GM18873 (cell line): ENCODE results near the gene AKTIP.
"Not testable (repeated sequence)": the region's sequence is repeated elsewhere in the genome, so short reads cannot be mapped to it uniquely, and the experiment has no call there.

Experiments
- ATAC-seq: cut with Tn5 transposase; IDR thresholded peaks from one replicate; pipeline ENCODE4 v1.9.1; 2021; ENCODE audit warnings: mild to moderate bottlenecking, moderate library complexity, moderate number of reproducible peaks; ENCODE audit not compliant: unreplicated experiment, low FRiP score

AKTIP gene

DNA sequence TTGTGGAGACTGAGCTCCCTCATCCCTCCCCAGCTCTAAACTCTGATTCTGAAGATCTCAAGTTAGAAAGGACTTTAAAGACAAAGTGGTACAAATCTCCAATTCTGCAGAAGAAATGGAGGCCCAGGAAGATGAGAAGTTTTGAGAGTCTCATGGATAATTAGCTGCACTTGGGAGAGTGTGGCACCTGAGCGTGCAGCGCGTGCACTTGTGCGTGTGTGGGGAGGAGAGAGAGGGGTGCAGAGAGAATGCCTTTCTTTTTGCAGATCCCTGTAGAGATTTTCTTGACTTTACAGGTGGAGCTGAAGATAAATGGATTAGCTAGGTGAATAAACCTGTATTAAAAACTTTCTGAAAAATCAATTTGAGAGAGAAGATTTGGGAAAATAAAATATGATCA lies 14.8 kb upstream of the AKTIP start:
- no peak for ATAC-seq

DNA sequence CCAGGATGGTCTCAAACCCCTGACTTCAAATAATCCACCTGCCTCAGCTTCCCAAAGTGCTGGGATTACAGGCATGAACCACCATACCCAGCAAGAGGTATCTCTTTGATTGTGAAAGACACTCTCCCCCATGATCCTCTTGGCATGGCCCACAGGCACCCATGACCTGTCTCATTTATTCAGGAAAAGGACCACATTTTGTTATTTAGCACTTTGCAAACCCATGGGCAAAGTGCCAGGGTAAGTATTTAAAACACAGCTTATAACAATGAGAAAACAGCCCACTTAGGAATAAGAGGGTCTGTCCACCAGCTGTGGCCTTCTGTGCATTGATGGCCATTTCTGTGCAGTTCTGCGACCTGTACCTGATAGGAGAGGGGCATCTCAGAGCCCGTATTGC lies 12.8 kb upstream of the AKTIP start:
- no peak for ATAC-seq

DNA sequence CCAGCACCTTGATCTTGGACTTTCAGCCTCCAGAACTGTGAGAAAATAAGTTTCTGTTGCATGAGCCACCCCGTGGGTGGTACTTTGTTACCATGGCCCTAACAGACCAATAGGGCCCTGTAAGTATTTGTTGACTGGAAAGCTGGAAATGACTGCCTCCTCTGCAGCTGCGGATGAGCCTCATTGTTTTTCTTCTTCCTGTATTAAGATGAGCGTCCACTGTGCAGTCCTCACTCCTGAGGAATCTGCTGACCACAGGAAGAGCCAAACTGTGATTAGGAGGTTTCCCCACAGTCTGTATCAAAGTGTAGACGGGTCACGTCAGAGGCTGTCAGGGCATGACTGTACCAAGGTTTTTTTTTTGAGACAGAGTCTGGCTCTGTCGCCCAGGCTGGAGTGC lies 12.2 kb upstream of the AKTIP start:
- ATAC-seq = no peak

DNA sequence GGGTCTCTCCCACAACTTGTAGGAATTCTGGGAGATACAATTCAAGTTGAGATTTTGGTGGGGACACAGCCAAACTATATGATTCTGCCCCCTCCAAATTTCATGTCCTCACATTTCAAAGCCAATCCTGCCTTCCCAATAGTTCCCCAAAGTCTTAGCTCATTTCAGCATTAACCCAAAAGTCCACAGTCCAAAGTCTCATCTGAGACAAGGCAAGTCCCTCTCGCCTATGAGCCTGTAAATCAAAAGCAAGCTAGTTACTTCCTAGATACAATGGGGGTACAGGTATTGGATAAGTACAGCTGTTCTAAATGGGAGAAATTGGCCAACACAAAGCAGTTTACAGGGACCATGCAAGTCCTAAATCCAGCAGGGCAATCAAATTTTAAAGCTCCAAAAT lies 9.8 kb upstream of the AKTIP start:
- ATAC-seq = not testable (repeated sequence)

DNA sequence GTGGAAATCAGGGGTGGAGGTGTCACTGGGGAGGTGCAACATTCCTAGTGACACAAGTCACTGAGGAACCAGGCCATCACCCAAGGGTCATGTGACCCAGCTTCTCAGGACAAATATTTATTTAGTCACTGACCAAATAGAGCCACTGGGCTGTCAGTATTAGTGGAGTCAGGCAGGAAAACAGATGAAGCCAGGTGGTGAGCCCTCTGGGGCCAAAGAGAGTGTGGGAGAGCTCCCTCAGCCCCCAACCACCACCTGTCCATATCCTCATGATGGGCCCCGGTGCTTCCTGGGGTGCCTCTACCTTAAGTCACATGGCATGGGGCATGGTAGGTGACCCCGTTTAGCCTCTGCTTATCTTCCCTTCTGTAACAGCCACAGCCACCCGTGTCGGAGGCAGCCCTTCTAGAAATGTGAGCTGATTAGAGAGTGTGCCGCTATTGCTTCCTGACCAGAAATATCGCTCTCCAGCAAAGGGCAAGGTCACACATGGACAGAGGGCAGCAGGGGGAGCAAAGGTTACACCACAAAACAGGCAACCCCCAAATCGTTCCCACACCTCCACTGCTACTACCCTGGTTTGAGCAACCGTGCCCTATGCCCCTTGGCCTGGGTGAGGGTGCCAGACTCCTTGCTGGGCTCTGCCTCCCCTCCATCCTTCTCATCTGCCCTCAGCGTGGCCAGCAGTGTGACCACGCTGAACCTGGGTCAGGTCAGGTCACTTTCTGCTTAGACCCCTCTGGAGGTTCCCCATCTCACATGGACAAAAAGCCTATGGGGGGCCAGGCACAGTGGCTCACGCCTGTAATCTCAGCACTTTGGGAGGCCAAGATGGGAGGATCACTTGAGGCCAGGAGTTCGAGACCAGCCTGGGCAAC lies 8.6 kb upstream of the AKTIP start:
- no peak for ATAC-seq

DNA sequence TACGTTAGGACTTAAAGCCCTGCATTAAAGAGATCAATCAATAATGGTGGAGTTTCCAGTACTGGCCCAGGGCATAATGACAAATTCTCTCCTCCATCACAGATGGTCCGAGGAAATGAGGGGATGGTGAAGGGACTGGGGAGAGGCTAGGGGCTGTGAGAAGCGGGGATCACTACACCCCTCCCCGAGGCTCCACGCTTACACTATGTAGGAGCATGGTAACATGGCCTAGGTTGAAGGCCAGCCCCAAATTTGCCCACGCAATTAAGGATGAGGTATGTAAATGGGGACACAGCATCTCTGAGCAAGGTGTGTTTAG lies 8.0 kb upstream of the AKTIP start:
- no peak for ATAC-seq

DNA sequence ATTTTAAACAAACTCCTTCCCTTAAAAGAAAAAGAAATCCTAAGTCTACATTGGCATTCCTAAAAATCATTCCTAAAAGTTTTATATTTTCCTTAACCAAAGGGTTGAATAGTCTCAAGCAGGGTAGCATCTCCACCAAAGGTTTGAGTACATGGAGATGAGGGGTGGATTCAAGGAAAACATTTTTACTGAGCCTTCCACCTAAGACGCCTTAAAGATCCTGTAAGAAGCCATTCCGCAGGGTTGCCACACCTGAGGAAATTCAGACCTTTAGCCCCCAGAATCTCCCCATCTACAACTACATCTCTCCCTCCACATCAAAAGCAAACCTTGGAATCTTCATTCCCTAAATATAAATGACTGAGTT lies 7.7 kb upstream of the AKTIP start:
- ATAC-seq = no peak

DNA sequence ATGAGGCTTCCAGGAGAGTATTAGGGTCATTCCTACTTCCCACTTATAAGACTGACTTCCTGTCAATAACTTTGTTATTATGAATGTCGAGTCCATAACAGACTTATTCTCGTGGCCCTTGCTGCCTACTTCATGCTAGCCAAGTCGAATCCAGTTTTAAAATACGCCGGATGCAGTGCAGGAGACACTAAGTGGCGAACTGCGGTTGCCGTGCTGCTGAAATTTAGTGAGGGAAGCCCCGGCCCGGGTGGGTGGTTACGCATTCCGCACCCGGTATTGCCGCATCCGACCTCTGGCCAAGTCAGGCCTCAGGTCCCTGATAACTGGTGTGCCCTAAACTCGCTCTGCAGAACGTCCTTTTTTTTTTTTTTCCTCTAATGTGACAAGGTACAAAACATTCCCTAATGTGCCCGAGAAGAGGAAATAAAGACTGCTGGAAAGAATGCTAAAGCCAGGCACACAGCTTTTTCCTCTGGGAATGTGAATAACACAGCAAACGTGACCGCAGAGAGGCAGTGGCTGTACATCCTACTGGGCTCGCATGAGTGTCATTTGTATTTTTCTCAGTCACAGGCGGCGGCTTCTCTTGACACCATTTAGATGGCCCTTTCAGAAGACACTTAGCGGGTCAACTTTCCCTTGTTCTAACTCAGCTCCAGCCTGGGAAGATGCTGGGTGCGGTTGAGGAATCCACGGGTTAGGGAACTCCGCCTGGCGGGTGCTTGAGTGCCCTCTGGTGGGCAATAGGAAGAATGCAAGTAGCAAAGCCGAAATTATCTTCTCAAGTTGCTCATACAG lies 7.1 kb upstream of the AKTIP start:
- ATAC-seq = no peak

DNA sequence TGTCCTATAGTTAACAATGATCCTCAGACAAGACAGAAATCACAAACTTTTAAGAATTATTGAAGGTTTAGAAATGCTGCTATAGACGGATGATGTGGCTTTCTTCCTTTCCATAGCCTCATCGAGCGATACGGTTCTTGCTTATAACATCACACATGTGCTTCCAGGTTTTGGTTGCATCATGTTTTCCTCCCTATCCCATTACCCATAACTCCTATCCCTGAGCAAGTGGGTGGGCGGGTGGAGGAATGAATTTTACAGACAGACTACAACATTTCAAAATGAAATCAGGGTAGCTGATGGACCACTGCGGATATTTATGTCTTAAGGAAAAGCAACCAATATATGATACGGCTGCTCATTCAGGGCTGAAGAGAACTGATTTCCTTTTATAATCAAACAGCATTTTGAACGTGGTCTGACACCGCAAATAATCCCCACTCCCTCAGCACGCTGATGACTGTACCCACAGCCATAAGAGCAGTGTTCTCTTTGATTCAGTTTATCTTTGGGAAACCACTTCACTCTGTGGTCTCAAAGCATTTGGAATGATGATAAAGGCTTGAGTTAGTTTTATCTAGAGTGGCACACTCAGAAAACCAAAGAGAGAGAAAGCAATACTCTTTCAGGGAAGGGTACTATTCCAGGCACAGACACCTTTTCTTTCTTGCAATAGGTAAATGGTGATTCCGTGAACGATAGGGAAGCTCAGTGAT lies 4.6 kb upstream of the AKTIP start:
- ATAC-seq = no peak

DNA sequence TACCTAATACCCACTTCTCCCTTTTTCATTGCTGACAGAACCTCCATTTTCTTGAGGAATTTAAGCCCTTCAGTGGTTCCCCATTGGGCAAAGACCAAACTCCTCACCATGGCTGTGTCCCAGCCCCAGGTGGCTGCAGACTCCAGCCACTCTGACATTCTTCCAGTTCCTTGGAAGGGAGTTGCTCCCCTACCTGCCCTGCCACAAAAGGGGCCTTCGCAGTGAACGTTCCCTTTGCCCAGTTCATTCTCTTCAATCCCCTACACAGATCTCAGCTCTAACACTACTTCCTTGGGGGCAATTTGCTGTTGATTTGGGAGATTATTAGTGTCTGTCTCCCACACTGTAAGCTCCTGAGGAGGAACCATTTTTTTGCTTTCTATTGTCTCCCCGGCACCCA lies 3.2 kb upstream of the AKTIP start:
- ATAC-seq = no peak

DNA sequence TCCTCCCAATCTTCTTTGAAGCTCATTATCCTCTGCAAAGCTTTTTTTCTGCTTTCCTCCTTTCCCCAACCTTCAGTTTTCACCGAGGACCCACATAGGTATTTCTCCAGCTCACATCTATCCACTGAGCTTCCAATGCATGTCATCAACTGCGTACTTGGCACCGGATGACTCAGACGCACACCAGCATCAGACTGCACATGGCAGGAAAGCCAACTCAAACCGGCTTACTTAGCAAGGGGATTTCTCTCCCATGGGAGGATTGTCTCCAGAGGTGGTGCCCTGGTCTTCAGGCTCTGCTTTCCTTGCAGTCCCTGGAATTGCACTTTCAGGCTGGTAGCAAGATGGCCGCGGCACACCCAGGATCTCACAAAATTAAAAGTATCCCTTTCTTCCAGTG lies 1.7 kb upstream of the AKTIP start:
- ATAC-seq = no peak

DNA sequence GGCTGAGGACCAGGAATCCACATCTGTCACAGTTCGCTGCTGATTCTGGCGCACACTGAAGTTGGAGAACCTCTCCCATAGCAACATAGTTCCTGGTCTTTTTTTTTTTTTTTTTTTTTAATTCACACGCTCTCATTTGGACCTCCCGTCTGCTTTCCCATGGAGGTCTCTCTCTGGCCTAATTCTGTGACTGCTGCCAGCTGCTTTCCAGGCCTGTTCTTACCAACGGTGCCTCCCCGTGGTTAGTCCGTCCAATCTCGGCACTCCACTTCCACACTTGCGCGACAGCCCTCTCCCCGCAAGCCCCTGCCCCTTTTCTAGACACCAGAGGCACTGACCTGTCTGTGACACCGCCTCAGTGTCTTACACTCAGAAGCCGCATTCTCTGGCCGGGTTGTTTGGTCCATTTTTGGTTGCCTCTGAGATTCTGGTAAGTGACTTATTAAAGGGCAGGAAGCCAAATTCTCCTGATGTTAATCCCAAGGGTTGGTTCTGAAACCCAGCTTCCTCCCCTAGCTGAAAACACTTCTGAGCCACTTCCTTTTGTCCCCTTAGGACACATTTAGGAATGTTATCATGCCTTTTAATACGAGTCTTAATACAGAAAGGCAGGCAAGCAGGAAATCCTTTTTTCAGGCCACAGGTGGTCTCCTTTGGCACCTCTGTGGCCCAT lies 1.1 kb upstream of the AKTIP start:
- no peak for ATAC-seq

DNA sequence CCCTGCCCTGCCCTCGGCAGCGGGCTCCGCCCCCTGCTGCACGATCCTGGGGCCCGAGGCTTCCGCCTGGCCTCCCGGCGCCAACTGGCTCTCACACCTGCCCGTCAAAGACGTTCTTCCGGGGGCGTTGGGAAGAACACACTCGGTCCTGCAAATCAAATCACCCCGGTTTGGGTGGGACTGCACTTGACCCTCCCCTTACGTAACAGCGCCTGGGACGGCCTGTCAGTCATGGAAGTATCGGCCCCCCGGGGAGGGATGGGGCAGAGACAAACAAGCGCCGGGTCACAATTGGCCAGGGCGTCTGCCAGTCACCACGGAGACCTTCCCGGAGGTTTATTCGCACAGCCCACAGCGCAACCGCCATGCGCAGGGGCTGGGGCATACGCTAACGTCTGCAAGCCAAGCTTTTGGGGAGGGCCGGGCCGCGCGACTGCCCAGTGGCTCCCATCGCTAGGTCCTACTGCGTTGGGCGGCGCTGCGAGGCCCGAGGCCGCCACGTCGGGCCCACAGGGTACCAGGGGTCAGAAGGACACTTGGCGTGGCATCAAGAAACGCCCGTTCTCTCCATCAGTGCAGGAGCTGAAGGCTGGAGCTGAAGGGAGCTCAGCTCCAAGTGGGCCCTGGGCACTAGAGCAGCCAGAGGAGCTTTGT lies 388 bp upstream of the AKTIP start:
- ATAC-seq = peak; percentile 97

DNA sequence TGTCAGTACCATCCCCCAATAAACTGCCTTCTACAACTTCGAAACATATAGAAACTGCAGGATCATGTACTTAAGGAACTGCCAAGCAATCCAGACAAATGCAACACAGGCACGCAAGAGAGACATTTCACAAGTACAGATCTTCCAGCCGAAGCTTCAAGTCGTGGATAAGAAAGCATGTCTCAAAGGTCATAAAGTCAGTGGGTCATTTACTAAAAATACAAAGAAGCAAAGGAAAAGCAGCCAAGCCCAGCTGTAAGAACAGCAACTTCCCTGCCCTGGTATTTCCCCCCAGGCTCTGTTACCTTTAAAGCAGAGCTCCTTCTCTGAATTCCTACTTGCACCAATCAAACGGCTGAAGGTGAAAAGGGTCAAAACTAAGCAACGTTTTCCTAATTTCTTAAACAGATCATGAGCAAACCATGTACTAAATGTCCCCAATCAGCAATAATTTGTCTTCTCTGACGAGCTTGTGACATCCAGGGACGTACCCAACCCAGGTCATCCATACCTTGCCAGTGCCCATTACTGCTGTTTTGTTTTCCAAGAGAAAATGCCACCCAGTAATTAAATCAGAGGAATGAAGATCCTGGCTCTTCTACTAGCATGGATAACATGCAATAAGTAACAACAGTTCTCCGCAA lies 1.7 kb downstream of the AKTIP start:
- ATAC-seq = no peak

DNA sequence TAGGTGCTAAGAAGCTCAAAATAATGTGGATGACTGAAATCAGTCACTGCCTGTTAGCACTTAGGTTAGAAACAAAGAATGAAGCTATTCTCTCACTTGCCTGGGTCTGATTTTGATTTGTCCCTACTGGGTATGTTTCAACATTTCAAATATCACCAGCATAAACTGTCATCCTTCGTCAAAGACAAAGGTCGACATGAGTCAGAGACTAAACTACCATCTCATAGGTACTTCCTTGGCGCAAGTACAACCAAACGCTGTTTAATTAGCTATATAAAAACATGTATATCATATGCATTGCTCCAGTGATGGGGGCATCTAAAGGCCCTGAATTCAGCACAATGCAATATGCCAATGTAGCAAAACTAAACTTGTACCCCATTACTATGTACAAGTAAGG lies 4.0 kb downstream of the AKTIP start:
- no peak for ATAC-seq

DNA sequence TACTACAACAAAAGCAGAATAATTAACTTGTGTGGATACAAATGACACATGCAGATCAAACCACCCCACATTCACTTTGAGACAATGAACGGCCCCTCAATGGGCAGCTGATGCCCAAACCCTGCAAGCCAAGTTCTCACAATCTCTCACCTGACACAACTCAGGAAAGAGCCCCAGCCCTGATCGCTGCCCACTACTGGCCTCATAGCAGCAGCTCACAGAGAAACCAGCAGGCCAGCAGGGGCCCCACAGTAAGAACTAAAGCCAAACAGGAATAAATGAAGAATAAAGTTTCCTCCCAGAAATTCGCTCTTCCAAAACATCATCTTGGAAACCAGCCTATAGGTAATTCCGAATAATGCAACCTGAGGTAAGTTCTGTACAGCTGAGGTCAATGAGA lies 7.7 kb downstream of the AKTIP start:
- ATAC-seq = no peak

DNA sequence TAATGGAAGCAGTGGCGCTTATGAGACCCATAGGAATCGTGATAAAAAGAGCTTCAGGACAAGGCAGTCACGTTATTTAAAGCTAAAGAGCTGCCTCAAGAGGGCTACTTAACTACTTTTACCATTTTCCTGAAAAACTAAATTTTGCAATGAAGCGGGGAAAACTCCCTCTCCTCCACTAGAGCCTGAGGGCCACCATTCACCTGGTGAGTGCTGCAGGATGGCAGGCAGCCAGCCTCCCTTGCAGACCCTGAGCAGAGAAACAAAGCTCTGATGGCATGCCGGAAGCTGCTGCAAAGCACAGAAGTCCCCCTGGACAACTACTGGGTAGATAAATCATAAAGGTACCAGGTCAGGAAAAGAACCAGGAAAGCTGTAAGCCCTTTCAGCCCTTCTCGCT lies 8.4 kb downstream of the AKTIP start:
- ATAC-seq = no peak

DNA sequence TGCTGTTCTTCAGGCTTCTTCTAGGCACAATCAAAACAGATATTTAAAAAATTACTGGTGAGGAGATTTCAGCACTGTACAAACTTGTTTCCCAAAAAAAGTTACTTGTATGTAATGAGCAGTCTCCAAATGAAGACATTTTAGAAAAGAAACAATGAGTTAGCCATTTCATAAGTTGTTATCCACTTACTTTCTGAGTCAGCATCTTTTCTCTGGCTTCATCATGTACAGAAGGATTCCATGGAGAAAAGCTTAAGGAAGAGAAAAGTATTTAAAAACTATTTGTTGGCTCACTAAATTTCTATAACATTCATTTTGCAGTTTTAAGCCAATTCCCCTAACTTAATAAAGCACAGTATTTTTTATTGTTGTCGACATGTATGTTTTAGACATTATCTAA lies 10.5 kb downstream of the AKTIP start:
- ATAC-seq = no peak

DNA sequence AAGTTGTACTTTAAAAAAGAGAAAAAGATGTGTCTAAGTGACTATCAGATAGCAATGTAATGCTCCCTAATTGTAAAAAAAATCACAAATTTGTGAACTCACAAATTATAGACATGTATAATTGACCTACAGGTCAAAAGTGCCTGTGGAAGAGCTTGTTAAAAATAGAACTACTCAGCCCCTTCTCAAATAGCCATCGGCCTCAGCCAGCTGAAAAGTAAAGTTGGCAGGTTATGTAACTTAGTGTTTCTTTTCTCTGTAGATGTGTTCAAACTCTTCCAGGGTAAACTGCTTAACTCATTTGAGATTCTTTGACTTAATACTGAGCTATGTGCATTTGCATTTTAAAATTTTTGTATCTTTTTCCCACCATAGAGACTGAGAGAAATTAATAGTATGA lies 13.3 kb downstream of the AKTIP start:
- no peak for ATAC-seq

DNA sequence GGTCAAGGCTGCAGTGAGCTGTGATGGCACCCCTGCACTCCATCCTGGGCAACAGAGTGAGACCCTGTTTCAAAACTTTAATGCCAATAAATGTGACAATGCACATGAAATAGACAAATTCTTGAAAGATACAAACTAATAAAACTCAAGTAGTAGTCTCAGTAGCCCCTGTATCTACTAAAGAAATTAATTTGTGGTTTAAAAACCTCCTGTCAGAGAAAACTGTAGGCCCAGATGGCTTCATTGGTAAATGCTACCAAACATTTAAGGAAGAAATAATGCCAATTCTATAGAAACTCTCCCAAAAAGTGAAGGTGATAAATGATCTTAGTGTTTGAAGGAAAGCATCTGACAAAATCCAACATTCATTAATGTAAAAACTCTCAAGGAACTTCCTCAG lies 16.8 kb downstream of the AKTIP start:
- ATAC-seq = no peak
